HEK293 (cell line): ENCODE results near the gene TMSB15A.
"Not testable (repeated sequence)": the region's sequence is repeated elsewhere in the genome, so short reads cannot be mapped to it uniquely, and the experiment has no call there.

Experiments used
- CTCF ChIA-PET: fragments of 350-600 bp; formaldehyde crosslinking; extraction: SDS; loops from one replicate; lab custom pipeline; 2021; ENCODE audit warnings: antibody characterized with exemption; lab: Yijun Ruan, JAX
- POLR2A ChIA-PET: fragments of 300-600 bp; formaldehyde crosslinking; extraction: SDS; loops from one replicate; lab custom pipeline; 2020; ENCODE audit warnings: antibody characterized with exemption, inconsistent platforms; lab: Yijun Ruan, JAX
- H3K27ac ChIP-seq: fragments of 200-500 bp; sonication (Bioruptor generic); 2 replicates; pipeline ENCODE4 v1.5.1; 2014; ENCODE audit warnings: low read depth, low read length, control low read depth, inconsistent platforms; ENCODE audit errors: extremely low read depth
- H3K36me3 ChIP-seq, 2 experiments: fragments of 200-500 bp in 1 of 2; sonication (Bioruptor generic) in 1 of 2; 1 replicate in 1 of 2; 2 replicates in 1 of 2; pipeline ENCODE4 v1.5.1; 2014 to 2017; ENCODE audit warnings: inconsistent platforms in 2 of 2, low read length in 2 of 2; ENCODE audit not compliant: control insufficient read depth in 2 of 2, insufficient read depth in 1 of 2
- H3K4me1 ChIP-seq: fragments of 200-500 bp; sonication (Bioruptor generic); 2 replicates; pipeline ENCODE4 v1.5.1; 2014; ENCODE audit warnings: mild to moderate bottlenecking, low read length, inconsistent platforms; ENCODE audit not compliant: control insufficient read depth, insufficient read depth
- H3K4me3 ChIP-seq: 2 replicates; pipeline ENCODE4 v1.5.1; 2011; ENCODE audit warnings: low read depth, mild to moderate bottlenecking, control low read depth, low read length, moderate library complexity
- H3K9me3 ChIP-seq: fragments of 200-500 bp; sonication (Bioruptor generic); 2 replicates; pipeline ENCODE4 v1.5.1; 2014; ENCODE audit warnings: low read depth, low read length, inconsistent platforms; ENCODE audit not compliant: control insufficient read depth, insufficient read depth

Gene TMSB15A

DNA sequence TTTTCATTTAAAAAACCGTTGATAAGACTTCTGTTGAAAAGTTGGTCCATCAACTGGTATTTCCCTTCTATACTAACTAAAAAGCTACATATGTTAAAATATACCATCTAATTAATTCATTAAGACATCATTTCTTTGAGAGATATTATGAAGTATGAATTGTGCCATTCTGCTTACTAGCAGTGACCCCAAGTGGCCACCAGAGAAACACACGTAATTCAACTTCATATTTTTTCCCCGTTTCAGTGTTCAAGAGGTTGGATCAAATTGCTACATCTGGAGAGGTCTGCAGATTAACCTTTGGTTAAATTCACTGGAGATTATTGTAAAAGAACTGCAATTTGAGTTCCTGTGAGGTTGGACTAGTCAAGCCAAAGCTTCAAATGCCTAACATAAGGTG is 46.3 kb downstream of the TMSB15A start:
- H3K27ac ChIP-seq, H3K9me3 ChIP-seq, POLR2A ChIA-PET, H3K36me3 ChIP-seq, H3K4me3 ChIP-seq, H3K4me1 ChIP-seq, CTCF ChIA-PET: not testable (repeated sequence)
